Trophoblast cell (in vitro differentiated cells and primary cell): ENCODE results near the gene THNSL1.

Experiments used
- DNase-seq, 2 donors: peaks; one replicate each; pipeline ENCODE4 v3.0.0-alpha.2; 2016
- H2AFZ ChIP-seq: 2 replicates; pipeline ENCODE4 v1.6.1; 2013; ENCODE audit warnings: low read length, moderate library complexity, mild to moderate bottlenecking; ENCODE audit not compliant: insufficient read depth, poor library complexity
- H2AK5ac ChIP-seq: 2 replicates; pipeline ENCODE4 v1.6.1; 2013; ENCODE audit warnings: mild to moderate bottlenecking, low read length
- H2BK120ac ChIP-seq: 2 replicates; pipeline ENCODE4 v1.6.1; 2013; ENCODE audit warnings: low read length, mild to moderate bottlenecking, moderate library complexity; ENCODE audit not compliant: insufficient read depth, poor library complexity
- H2BK12ac ChIP-seq: 2 replicates; pipeline ENCODE4 v1.6.1; 2013; ENCODE audit warnings: mild to moderate bottlenecking, low read length, moderate library complexity
- H2BK5ac ChIP-seq: 2 replicates; pipeline ENCODE4 v1.6.1; 2013; ENCODE audit warnings: low read length, low read depth, moderate library complexity, mild to moderate bottlenecking; ENCODE audit not compliant: poor library complexity
- H3K14ac ChIP-seq: 2 replicates; pipeline ENCODE4 v1.6.1; 2013; ENCODE audit warnings: mild to moderate bottlenecking, low read length
- H3K18ac ChIP-seq: 2 replicates; pipeline ENCODE4 v1.6.1; 2013; ENCODE audit warnings: mild to moderate bottlenecking, low read length
- H3K23ac ChIP-seq: 2 replicates; pipeline ENCODE4 v1.6.1; 2013; ENCODE audit warnings: low read length
- H3K27ac ChIP-seq: 2 replicates; pipeline ENCODE4 v1.5.1; 2013; ENCODE audit warnings: low read depth, mild to moderate bottlenecking, inconsistent platforms, low read length, moderate library complexity
- H3K27me3 ChIP-seq: 2 replicates; pipeline ENCODE4 v1.6.1; 2013; ENCODE audit warnings: inconsistent platforms, mild to moderate bottlenecking, low read length, moderate library complexity; ENCODE audit not compliant: insufficient read depth
- H3K36me3 ChIP-seq, 2 experiments: 1 replicate in 1 of 2; 2 replicates in 1 of 2; pipeline ENCODE4 v1.6.1; 2013; ENCODE audit warnings: low read length in 2 of 2, mild to moderate bottlenecking in 2 of 2, moderate library complexity in 1 of 2; ENCODE audit not compliant: insufficient read depth in 2 of 2, control insufficient read depth in 1 of 2
- H3K4ac ChIP-seq: 2 replicates; pipeline ENCODE4 v1.6.1; 2013; ENCODE audit warnings: low read depth, mild to moderate bottlenecking, low read length, moderate library complexity
- H3K4me1 ChIP-seq, 2 experiments: 1 replicate in 1 of 2; 2 replicates in 1 of 2; pipeline ENCODE4 v1.6.1; 2013; ENCODE audit warnings: low read length in 2 of 2, mild to moderate bottlenecking in 2 of 2, moderate library complexity in 1 of 2; ENCODE audit not compliant: insufficient read depth in 2 of 2, control insufficient read depth in 1 of 2
- H3K4me2 ChIP-seq: 2 replicates; pipeline ENCODE4 v1.6.1; 2013; ENCODE audit warnings: inconsistent platforms, mild to moderate bottlenecking, low read length, moderate library complexity
- H3K4me3 ChIP-seq: 2 replicates; pipeline ENCODE4 v1.5.1; 2013; ENCODE audit warnings: mild to moderate bottlenecking, low read depth, low read length, inconsistent platforms
- H3K79me1 ChIP-seq: one replicate; pipeline ENCODE4 v1.6.1; 2013; ENCODE audit warnings: low read length
- H3K79me2 ChIP-seq: 2 replicates; pipeline ENCODE4 v1.6.1; 2013; ENCODE audit warnings: low read length, mild to moderate bottlenecking; ENCODE audit not compliant: control insufficient read depth, insufficient read depth, poor library complexity
- H3K9ac ChIP-seq: 2 replicates; pipeline ENCODE4 v1.6.1; 2013; ENCODE audit warnings: mild to moderate bottlenecking, low read length
- H3K9me3 ChIP-seq: 2 replicates; pipeline ENCODE4 v1.6.1; 2013; ENCODE audit warnings: low read depth, mild to moderate bottlenecking, control low read depth, inconsistent platforms, low read length; ENCODE audit not compliant: insufficient read depth
- H4K12ac ChIP-seq: 2 replicates; pipeline ENCODE4 v1.6.1; 2013; ENCODE audit warnings: low read depth, mild to moderate bottlenecking, low read length, moderate library complexity
- H4K8ac ChIP-seq: 2 replicates; pipeline ENCODE4 v1.6.1; 2013; ENCODE audit warnings: low read depth, mild to moderate bottlenecking, low read length, moderate library complexity
- H4K91ac ChIP-seq: one replicate; pipeline ENCODE4 v1.6.1; 2013; ENCODE audit warnings: low read depth, mild to moderate bottlenecking, low read length, moderate library complexity
- WGBS: extraction: QIAGEN DNeasy Blood & Tissue Kit; methylation state at CpG from one replicate; pipeline ENCODE4 v1.1.7; 2013; ENCODE audit warnings: missing lambda C conversion rate; ENCODE audit not compliant: insufficient read length, insufficient coverage; ENCODE audit errors: extremely low coverage; 5-methylcytosine and 5-hydroxymethylcytosine counted together

The THNSL1 gene

DNA sequence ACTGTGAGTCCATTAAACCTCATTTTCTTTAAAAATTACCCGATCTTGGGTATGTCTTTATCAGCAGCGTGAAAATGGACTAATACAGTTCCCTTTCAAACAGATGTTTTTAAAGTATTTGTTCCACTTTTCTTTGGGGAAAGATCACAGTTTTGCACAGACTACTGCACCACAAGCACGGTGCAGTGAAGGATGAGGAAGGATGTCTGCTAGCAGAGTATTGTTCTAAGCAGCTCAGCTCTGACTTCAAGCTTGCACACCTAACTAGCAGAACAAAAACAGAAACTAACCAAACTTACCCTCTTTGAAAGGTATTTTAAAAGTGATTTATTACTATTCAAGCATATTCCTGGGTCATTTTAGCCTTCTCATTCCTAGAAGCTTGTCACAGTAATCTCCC is 20.0 kb downstream of the THNSL1 start:
- no peak overlapping the region for H4K12ac ChIP-seq
- H3K4ac ChIP-seq = no peak overlapping the region
- H3K9me3 ChIP-seq = no peaks in the 10 kb centered on the region
- no CpG with 5 or more reads among the region's 3 CpGs for whole genome bisulfite sequencing
- H2BK120ac ChIP-seq = no peak overlapping the region
- no peak overlapping the region for H3K23ac ChIP-seq
- peaks cover 3% of the 10 kb centered on the region in 2 experiments for H3K4me1 ChIP-seq
- H3K79me2 ChIP-seq = no peaks in the 10 kb centered on the region
- H3K27me3 ChIP-seq = no peaks in the 10 kb centered on the region
- H3K36me3 ChIP-seq = no peaks in the 10 kb centered on the region
- no peak overlapping the region for H3K18ac ChIP-seq
- no peak overlapping the region for H2AFZ ChIP-seq
- H3K27ac ChIP-seq = no peak overlapping the region
- no peak overlapping the region for H3K4me3 ChIP-seq
- no peak overlapping the region for H2AK5ac ChIP-seq
- H3K14ac ChIP-seq = no peak overlapping the region
- H3K79me1 ChIP-seq = no peaks in the 10 kb centered on the region
- no peak overlapping the region for H2BK5ac ChIP-seq
- no peak overlapping the region for H3K9ac ChIP-seq
- H3K4me2 ChIP-seq = no peak overlapping the region
- no peak overlapping the region for H2BK12ac ChIP-seq
- no peak for DNase-seq
- no peak overlapping the region for H4K91ac ChIP-seq
- no peak overlapping the region for H4K8ac ChIP-seq

DNA sequence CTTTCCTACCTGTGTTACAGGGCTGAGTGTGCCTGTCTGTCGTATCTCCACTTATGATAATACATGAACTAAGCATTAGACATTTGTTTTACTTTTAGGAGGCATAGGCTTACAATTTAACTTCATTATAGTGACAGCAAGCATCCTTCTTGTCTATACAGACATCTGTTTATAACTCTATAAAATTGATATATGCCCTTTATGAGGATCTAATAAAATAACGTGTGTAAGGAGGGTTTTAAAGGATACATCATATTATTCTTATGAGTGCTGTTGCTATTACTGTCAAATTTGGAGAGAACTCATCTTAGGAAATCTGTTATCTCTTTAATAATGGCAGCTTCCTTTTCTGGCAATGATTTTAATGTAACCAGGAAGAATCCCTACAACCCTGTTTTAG is 21.9 kb downstream of the THNSL1 start:
- Histone ChIP-seq H3K27ac (no peak overlapping the region), H4K12ac (no peak overlapping the region), H3K23ac (no peak overlapping the region), H4K91ac (no peak overlapping the region), H3K9me3 (no peaks in the 10 kb centered on the region), H3K4ac (no peak overlapping the region), H2BK5ac (no peak overlapping the region), H3K79me1 (no peaks in the 10 kb centered on the region), H2AK5ac (no peak overlapping the region), H3K4me3 (no peak overlapping the region), H2AFZ (no peak overlapping the region), H2BK120ac (no peak overlapping the region), H3K79me2 (no peaks in the 10 kb centered on the region), H3K9ac (no peak overlapping the region), H3K4me2 (no peak overlapping the region), H3K36me3 (no peaks in the 10 kb centered on the region), H2BK12ac (no peak overlapping the region), H3K14ac (no peak overlapping the region), H3K18ac (no peak overlapping the region), H4K8ac (no peak overlapping the region), H3K27me3 (no peaks in the 10 kb centered on the region), H3K4me1 (peaks cover 3% of the 10 kb centered on the region in 2 experiments)
- WGBS = no CpG with 5 or more reads among the region's 2 CpGs
- DNase-seq = no peak

DNA sequence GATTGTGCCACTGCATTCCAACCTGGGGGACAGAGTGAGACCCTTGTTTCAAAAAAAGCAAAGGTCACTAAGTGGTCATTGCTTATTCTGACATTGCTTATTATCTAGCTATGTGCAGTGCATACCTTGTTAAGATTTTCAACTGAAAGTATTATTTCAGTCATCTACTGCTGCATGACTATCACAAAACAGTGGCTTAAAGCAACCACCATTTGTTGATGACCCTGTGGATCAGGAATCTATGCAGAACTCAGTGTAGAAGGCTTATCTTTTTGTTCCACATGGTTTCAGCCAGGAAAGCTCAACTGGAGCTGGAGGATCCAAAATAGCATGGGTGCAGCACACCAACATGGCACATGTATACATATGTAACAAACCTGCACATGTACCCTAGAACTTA is 23.1 kb downstream of the THNSL1 start:
- H3K4me2 ChIP-seq = no peak overlapping the region
- H3K9ac ChIP-seq = no peak overlapping the region

DNA sequence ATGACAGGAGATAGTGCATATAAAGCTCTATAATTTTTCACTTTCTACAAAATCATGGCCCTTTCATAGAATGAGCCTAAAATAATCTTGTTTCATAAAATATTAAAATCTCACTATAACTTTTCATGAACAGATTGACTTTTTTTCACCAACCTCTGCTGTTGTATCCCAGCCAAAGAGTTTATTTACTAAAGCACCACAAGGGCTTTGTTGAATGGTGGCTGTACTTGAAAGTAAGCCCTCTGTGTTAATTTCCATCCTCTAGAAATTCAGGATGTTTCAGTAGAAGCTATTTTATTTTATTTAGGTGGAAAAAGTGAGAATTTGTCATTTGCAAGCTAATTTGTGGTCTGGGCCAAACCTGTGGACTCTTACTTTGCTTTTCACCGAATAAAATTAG is 30.2 kb downstream of the THNSL1 start:
- H3K9ac ChIP-seq = no peak overlapping the region
- DNase-seq = no peak
- no peaks in the 10 kb centered on the region for H3K4me1 ChIP-seq
- no peak overlapping the region for H2AFZ ChIP-seq
- H3K14ac ChIP-seq = no peak overlapping the region
- H4K8ac ChIP-seq = no peak overlapping the region
- no peak overlapping the region for H2AK5ac ChIP-seq
- no peak overlapping the region for H3K4ac ChIP-seq
- no peak overlapping the region for H2BK120ac ChIP-seq
- no peaks in the 10 kb centered on the region for H3K36me3 ChIP-seq
- H3K27ac ChIP-seq = no peak overlapping the region
- no peak overlapping the region for H2BK12ac ChIP-seq
- no peak overlapping the region for H4K91ac ChIP-seq
- H3K79me2 ChIP-seq = no peaks in the 10 kb centered on the region
- no peaks in the 10 kb centered on the region for H3K79me1 ChIP-seq
- no peaks in the 10 kb centered on the region for H3K9me3 ChIP-seq
- no peak overlapping the region for H3K4me2 ChIP-seq
- H2BK5ac ChIP-seq = no peak overlapping the region
- H4K12ac ChIP-seq = no peak overlapping the region
- no CpG with 5 or more reads among the region's 1 CpG for WGBS
- H3K18ac ChIP-seq = no peak overlapping the region
- no peak overlapping the region for H3K4me3 ChIP-seq
- H3K23ac ChIP-seq = no peak overlapping the region
- H3K27me3 ChIP-seq = no peaks in the 10 kb centered on the region

More for the DNA sequence above, 23.1 kb downstream of the THNSL1 start:
- Histone ChIP-seq H3K79me1 (no peaks in the 10 kb centered on the region), H4K91ac (no peak overlapping the region), H3K23ac (no peak overlapping the region), H2AFZ (no peak overlapping the region), H3K27ac (no peak overlapping the region), H4K8ac (no peak overlapping the region), H2BK120ac (no peak overlapping the region), H3K14ac (no peak overlapping the region), H3K18ac (no peak overlapping the region), H3K4me1 (peaks cover 3% of the 10 kb centered on the region in 2 experiments), H3K4me3 (no peak overlapping the region), H3K27me3 (no peaks in the 10 kb centered on the region), H4K12ac (no peak overlapping the region), H3K4ac (no peak overlapping the region), H2BK5ac (no peak overlapping the region), H3K79me2 (no peaks in the 10 kb centered on the region), H2AK5ac (no peak overlapping the region), H3K9me3 (no peaks in the 10 kb centered on the region), H2BK12ac (no peak overlapping the region), H3K36me3 (no peaks in the 10 kb centered on the region)
- DNase-seq = peak in 1 of 2 donors; percentile 38
